Germinal center (tissue), 1 donor: ENCODE results near the gene SEPSECS.

Source experiments
- DNase-seq: peaks from one replicate; pipeline ENCODE4 v3.0.0; 2012; ENCODE audit warnings: mixed read lengths, low spot score

SEPSECS gene

DNA sequence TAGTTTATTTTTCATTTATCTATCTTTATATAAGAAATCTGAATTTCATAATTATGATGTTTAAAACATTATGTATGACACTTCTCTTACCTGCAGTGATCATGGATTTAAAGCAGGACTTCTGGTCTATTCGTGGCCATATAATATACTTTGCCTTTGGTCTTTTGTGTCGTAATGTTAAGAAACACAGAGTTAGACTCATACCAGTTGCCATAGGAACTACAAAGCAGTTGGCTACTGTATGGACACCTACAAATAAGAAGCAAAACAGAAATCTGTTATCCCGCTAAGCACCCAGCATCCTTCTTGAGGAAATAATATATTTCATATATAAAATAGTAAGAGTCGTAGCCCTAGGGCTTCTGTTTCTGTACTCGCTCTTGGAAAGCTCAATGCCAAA, 4.3 kb downstream of the SEPSECS start:
- DNase-seq, result no peak

DNA sequence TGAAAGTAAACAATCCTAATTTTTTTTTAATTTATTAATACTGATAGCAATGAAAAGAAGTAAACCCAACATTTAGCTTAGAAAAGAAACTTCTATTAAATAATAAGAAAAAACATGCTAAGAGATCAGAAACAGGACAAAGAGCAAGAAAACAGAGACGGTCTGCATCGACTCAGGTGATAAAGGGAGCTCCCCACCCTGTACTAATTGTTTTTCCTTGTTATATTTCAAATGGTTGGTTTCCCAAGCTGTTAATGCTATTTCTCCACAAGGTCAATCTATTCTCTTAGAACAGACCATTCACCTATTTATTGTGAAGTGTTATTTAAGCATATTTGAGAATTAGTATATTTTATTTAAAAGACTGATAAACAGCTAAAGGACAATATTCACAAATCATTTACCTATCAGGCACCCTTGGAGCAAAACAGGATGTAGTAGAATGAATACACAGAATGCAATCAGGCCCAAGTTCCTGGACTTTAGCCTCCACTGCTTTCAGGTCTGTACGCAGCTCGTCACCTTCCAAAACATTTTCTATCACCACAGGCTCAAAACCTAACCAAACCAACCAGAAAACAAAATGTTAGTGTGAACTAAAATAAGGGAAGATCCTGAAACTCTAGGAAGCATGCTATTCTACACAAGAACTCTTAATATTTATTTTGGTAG, 5.5 kb downstream of the SEPSECS start:
- DNase-seq, result no peak

DNA sequence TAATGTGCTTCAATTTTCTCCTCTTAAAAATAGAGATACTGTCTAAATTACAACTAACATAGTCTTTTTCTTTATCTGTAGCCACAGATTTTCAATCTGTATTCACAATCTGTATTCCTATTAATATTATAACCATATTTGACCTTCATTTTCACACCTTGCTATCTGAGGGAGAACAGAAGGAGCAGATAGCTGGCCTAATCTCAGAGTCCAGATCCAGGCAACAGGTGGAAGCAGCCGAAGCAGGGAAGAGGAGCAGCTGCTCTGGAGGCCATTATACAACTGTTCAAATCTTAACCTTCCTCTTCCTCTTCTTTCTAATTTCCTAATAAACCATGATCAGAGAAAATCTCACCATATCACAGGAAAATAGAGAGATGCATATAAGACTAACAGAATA, 14.2 kb downstream of the SEPSECS start:
- DNase-seq, result no peak

DNA sequence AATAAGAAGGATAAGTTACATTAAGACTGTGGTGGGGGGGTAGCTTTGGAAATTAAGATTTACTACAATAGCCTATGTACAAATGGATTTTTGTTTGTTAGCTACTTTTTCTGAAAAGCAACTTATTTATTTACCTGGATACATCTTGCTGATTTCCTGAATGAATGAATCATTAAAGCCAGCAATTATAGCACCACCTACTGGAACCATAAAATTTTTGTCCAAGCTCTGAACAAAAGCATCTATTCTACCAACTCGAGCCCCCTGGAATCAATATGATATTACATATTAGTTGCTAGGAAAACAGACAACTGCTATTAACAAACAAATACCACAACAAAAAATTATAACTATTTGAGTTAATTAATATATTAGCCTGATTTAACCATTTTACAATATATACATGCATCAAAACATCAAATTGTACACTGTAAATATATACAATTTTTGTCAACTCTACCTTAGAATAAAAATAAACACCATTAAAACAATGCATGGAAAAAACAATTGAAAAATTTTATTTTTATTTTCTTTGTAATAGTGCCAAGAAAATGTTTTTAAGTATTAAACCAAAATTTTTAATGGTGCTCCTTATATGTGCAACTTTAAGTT, 15.3 kb downstream of the SEPSECS start:
- DNase-seq, result peak; percentile 18

DNA sequence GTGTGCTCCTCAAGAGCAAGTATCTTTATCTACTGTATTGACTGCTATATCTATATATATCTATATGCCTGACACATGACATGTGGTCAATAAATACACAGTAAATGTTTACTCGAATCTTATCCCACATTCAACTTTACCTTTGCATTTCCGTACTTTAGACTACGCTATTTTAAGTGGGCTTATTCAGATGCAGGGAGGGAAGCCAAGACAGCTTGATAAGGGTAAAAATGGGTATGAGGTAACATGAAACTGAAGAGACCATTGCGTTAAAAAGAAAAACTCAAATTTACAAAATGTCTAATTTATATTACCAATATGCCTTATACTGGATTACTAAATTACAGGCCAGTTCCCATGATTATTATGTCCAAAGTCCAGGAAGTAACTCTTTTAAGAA, 17.8 kb downstream of the SEPSECS start:
- DNase-seq, result no peak

DNA sequence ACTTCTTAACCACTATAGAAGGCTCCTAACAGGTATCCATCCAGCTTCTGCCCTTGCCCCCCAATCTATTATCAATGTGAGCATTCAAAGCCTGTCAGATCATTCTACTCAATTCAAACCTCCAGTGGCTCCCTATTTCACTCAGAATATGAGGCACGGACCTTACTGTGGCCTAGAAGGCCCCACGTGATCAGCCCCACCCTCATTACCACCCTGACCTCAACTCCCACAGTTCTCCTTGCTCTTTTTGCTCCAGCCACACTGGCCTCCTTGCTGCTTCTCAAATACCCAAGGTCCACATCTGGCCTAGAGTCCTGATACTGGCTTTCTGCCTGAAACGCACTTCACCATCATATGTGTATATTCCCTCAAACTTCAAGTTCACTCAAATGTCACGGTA, 18.7 kb downstream of the SEPSECS start:
- no peak for DNase-seq

DNA sequence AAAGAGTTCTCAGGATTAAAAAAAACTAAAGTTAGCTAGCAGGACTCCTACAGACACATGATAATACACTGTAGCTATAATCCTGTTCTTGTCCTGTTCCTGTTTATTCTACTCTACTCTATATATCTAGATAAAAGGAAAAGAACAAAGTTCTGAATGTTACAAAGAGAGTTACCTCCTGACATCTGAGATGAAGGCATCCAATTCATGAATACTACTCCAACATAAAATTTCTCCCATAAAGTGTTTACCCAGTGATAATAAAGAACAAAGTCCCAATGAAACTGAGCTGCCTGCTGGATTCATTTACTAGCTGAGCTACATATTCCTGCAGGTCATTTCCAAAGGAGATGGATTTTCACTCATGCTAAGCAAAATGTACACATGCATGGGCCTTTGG, 27.1 kb downstream of the SEPSECS start:
- no peak for DNase-seq

DNA sequence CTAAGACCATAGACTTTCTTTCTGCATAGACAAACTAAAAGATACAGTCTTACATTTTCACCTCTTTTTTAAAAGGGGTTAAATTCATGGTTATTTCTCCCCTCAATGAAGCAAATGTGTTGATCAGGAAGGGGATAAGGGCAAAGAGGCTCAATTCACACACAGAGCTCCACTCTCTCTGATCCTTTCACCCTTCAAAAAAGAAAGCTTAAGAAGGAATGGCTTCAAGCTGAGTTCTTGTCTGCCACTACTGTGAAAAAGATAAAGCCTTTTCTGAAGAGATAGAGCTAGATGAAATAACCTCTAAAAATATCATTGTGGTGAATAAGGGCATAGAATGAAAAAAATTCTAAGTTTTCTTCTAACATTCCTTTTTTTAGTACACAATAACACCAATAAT, 28.3 kb downstream of the SEPSECS start:
- no peak for DNase-seq

DNA sequence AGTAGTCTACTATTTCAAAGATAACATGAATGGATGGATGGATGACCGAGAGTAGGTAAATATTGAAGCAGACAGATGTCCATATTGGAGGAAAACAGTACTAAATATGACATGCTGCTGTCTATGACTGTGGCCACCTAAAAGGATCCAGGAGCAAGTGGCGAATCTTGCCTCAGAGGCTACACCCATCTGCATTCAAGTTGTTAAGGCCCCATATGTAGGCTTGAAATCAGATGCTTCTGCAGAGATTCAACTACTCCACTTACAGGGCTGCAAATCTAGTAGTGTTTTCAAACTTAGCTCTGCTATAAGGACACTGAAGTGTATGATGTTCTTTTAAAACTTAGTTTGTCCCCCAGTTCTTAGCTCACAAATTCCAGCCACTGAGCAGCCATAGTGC, 28.9 kb downstream of the SEPSECS start:
- no peak for DNase-seq

DNA sequence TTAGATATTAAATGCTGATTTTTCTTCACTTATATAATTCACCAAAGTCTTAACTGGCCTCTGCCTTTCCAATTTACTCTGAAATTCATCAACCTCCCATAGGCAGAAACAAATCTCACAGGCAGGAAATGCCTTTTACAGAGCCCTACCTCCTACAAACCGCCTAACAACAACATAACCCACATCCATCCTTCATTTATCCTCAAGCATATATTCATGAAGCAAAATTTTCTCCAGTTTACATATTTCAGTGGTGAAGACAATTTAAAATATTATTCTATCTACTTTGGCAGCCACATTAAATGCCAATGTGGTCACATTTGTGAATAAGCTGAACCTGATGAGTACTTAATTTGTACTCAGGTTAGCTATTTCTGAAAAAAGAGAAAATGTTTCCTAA, 30.3 kb downstream of the SEPSECS start:
- DNase-seq, result no peak

DNA sequence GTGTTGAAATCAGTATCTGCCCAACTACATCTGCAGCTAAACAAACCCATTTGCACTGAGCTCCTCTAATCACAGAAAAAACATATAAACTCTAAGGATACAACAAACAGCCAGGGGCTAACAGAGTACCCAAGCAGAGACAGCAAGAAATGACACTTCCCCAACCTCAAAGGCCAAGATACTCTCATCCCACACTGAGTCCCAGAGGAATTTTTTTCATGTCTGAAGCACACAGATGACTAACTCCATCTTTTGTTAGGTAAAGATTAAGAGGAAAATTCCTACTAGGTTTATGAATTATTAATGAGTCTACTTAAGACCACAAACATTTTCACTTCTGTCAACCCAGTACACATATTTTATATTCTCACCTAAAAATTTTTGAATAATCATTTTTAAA, 31.6 kb downstream of the SEPSECS start:
- no peak for DNase-seq

DNA sequence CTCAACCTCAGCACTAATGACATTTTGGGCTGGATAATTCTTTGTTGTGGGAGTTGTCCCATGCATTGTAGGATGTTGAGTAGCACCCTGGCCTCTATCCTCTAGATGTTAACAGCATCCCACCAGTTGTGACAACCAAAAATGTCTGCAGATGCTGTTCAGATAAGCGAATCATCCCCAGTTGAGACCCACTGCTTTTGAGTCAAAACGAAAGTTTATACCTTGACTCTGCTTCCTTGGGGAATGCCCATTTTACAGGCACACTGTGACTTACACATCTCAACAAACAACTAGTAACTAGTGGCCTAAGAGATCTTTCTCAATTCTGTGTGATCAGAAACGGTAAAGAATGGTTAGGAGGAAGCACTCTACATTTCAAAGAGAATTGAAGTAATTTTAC, 37.0 kb downstream of the SEPSECS start:
- DNase-seq, result no peak

DNA sequence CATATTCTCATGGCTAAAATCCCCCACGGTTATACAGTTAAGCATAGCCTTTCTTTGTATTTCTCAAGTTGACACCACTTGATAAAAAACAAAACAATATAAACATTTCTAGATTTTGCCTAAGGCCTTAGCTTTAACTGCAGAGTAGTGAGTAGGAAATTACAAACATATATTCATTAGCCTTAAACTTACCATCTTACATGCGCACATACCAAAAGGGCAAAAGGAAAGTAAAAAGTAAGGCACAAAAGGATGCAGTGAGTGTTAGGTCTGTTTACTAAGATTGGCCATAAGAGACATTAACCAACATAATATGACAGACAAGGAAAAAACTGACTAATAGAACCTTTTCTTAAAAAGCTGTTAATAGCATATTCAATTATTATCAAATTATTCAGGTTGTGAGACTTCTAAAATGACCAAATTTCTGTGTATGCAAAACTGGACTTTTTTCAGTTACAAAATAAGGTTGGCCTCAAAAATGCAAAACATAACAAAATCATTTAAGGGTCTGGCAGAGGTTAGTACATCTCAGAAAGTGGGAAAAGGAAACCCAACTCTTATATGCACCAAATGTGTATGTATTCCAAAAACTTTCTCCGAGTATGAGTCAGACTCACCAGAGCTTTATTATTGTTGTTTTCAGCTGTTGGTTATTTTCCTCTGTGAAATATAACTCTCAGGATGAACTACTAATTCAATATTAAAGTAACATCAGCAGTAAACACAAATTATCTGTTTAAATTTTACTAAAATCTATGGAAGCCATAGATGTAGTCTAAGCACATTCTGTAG, 39.9 kb downstream of the SEPSECS start:
- no peak for DNase-seq

DNA sequence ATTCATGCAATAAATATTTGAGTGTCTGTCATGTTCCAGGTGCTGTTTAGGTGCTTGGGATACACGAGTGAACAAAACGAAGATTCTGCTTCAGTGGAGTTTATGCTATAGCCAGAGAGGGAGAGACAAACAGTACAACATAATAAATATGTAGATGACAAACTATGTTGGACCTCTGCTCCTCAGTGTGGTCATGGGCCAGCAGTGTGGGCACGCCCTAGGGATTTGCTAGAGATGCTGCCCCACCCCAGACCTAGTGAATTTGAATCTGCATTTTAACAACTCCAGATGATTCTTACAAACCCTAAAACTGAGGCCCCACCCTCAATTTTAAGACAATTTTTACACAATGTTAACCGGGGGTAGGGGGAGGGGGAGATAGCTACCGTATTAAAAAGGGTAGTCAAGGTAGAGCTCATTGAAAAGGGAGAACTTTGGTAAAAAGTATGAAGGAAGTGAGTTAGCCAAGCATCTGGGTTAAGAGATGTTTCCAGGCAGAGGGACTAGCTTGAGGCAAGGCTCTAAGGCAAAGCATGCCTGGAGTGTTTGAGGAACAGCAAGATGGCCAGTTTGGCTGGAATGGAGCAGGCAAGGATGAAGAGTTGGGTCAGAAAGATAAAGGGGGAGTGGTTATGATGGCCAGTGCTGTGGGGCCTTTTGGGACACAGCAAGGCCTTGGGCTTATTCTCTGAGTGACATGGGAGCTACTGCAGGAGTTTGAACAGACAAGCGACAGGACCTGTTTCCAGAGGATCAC, 42.4 kb downstream of the SEPSECS start:
- DNase-seq, result no peak

DNA sequence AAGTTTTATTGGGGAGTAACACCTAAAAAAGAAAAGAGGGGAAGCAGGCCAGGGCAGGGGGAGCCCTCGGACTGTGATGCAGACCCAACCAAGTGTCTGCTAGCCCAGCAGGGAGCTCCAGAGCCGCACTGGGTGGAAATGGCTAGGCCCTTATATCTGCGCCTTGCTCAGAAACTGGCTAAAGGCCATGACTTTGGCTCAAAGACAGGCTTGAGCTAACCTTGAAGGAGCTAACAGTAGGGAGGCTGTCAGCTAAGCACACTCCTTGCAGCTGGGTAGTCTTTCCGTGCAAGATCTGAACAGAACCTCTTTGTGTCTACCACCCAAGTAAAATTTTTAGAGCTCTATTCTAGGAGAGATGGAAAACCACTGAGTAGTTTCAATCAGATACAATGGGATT, 43.0 kb downstream of the SEPSECS start:
- DNase-seq, result no peak

DNA sequence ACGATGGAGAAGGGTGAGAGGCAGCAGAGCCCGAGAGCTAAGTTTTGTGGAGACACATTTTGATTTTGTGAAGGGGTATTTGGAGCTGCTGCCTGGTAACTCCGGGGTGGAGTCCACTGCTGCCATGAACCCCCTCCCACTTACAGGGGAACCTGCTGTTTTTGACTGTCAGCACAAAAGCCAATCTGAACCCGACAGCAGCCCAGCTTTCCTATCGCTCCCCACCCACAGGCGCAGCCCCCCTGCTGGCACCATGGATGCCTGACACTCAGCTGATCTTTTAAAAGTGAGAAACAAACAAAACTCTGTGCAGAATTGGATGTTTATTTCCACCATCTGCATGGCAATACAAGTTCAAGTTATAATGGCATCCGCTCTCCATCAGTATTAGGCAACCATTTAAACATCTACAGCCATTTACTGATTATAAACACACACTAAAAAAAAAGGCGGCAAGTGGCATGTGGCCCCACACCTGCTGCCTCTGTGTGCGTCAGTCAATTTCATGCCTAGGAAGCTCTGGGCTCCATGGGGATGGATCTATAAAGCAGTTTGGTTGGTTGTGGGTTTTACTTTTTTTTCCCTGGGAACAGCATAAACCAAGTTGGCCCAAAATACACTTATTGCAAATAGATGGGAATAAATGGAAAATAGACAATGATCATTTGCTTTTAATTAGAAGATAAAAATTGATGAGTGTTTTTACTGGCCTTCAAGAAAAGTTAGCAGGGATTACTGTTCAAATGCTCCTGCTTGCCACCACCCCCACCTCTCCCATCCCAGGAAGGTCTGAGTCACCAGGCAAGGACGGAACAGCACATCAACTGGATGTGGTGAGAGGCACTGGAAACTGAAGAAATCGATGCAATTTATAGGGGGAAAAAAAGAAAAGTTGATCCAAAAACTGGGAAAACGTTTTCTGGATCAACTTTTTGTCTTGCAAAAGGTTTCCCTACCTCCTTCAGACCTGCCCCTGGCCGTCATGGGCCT, 46.0 kb downstream of the SEPSECS start:
- DNase-seq, result no peak

DNA sequence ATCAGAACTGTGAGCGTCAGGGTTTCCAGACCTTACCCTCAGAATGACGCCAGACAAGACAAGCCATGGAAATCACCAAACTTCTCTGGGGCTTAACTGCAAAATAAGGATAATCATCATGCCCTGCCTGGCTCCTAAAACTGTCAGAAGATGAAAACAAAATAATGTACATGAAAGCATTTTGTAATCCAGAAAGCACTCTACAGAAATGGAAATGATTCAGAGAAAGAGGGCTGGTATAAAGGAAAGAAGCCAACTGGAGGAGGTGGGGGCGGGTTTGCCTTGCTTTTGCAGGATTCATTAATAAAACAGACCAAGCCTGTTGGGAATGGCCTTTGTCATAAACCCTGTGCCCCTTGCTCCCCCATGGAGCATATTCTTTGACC, 47.3 kb downstream of the SEPSECS start:
- no peak for DNase-seq

DNA sequence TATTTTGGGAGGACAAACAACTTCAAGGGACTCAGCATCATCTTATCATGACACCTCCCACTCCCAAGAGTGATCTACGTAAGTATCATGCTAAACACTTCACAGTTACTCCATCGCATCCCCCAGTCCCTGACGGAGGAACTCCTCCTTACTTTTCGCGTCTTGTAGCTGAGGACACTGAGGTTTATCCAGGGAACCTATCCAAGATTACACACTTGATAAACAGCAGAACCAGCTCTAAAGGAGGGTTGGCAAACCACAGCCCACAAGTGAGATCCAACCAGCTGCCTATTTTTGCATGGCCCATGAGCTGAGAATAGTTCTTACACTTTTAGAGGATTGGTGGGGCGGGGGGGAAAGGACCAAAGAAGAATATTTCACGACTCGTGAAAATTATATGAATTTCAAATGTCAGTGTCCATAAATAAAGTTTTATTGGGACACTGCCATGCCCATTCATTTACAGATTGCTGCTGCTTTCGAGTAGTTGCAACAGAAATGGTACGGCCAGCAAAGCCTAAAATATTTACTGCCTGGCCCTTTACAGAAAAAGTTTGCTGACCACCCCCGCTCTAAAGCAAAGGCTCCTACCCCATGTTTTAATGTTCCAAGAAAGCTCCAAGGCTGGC, 47.8 kb downstream of the SEPSECS start:
- DNase-seq, result no peak

DNA sequence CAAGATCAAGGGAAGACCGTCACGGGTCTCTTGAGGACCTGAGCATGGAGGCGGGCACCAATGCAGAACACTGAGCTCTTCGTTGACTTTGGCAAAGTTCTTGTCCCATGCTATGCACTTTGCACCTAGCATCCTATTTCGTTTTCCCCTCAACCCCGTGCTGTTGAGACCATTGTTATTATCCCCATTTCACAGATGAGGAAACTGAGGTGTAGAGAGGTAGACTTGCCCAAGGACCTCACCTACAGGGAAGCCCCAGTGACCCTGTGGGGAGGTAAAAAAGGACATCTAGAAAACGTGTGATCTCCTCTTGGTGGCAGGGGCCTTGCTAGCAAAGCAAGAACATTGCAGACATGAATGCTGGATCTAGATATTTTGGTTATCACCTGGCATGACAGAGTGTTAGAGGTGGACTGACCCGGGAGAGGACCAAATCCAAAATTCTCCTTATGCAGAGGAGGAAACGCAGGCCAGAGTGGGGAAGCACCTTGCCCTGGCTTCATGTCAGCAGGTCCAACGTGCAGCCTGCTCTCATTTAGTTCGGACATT, 48.5 kb downstream of the SEPSECS start:
- no peak for DNase-seq

DNA sequence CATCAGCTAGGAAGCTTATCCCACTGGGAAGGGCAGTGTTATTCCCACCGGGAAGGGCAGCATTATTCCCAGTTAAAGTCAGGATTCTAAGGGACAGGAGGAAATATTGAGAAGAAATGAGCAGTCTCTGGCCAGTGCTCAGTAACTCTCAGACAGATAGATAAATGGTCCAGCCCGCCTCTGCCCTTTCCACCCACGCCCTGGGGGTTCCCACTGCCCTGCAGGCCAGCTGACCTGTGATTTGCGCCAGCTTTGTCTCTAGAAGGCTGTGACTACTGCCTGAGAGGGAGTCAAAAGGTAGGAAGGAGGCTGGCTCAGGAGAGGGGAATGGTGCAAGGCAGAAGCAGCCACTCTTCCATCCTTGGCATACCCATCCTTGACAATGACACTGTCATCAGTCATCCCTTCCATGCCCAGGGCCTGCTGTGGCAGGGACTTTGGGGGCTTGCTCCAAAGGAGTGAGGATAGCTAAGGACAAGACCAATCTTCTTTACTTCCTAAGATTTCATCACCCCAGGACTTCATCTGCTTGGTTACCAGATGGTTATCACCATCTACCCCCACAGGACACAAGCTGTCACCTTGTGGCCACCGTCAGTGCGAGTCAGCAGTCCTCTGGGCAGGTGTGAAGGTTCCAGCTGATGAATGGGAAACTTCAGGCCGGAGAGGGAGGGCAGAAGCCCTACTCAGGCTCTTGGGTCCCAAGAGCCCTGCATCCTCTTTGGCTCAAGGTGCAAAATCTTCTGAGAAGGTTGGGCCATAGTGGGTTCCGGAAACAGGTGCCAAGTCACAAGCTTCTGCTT, 49.5 kb downstream of the SEPSECS start:
- DNase-seq, result no peak
